CD4-positive, CD25-positive, alpha-beta regulatory T cell (primary cell): ENCODE measurements around the gene EXT2. TPM values are rescaled to one million over a fixed set of nuclear protein-coding genes. Genes with fewer than 3 reads are reported as not detected.

Experiments used
- ATAC-seq, 2 donors: fragments of 150-1000 bp; cut with Tn5 transposase; one replicate each; pipeline ENCODE4 v1.10.0; 2021; ENCODE audit warnings: low read depth in 2 of 2, moderate number of reproducible peaks in 2 of 2, moderate library complexity in 1 of 2
- DNase-seq, 3 donors: peaks; one replicate each; pipeline versions ENCODE4 v3.0.0 to v3.0.0-alpha.2; 2012 to 2022; ENCODE audit warnings: mixed read lengths in 1 of 3
- H3K27ac ChIP-seq: one replicate; pipeline ENCODE4 v1.7.0; 2013; ENCODE audit warnings: mild to moderate bottlenecking, low read length; ENCODE audit not compliant: insufficient read depth, poor library complexity, severe bottlenecking
- H3K27me3 ChIP-seq: one replicate; pipeline ENCODE4 v1.7.0; 2013; ENCODE audit warnings: low read length; ENCODE audit not compliant: control insufficient read depth, insufficient read depth
- H3K36me3 ChIP-seq: one replicate; pipeline ENCODE4 v1.7.0; 2013; ENCODE audit warnings: mild to moderate bottlenecking, low read length, moderate library complexity; ENCODE audit not compliant: control insufficient read depth, insufficient read depth
- H3K4me1 ChIP-seq: 2 replicates; pipeline ENCODE4 v1.7.0; 2013; ENCODE audit warnings: mild to moderate bottlenecking, low read length; ENCODE audit not compliant: insufficient read depth, control insufficient read depth, poor library complexity, severe bottlenecking
- H3K4me3 ChIP-seq: one replicate; pipeline ENCODE4 v1.7.0; 2013; ENCODE audit warnings: low read depth, mild to moderate bottlenecking, low read length, moderate library complexity
- H3K9me3 ChIP-seq, 2 experiments: 1 replicate in 1 of 2; 2 replicates in 1 of 2; pipeline ENCODE4 v1.7.0; 2013; ENCODE audit warnings: low read length in 2 of 2, mild to moderate bottlenecking in 1 of 2, moderate library complexity in 1 of 2; ENCODE audit not compliant: control insufficient read depth in 2 of 2
- H3K27ac Mint-ChIP-seq, 3 donors: one replicate each; pipeline ENCODE4 v1.8.0; 2020 to 2022; ENCODE audit warnings: mild to moderate bottlenecking in 3 of 3, mixed read lengths in 3 of 3, moderate library complexity in 2 of 3
- H3K27me3 Mint-ChIP-seq: one replicate; pipeline ENCODE4 v1.8.0; 2022; ENCODE audit warnings: mild to moderate bottlenecking, mixed read lengths
- H3K36me3 Mint-ChIP-seq: one replicate; pipeline ENCODE4 v1.8.0; 2020; ENCODE audit warnings: mixed read lengths
- H3K4me1 Mint-ChIP-seq, 4 donors: one replicate each; pipeline ENCODE4 v1.8.0; 2020 to 2022; ENCODE audit warnings: mixed read lengths in 4 of 4, mild to moderate bottlenecking in 1 of 4
- H3K4me3 Mint-ChIP-seq, 4 donors: one replicate each; pipeline ENCODE4 v1.8.0; 2020 to 2022; ENCODE audit warnings: mild to moderate bottlenecking in 4 of 4, mixed read lengths in 4 of 4, moderate library complexity in 3 of 4
- H3K9me3 Mint-ChIP-seq, 7 donors: one replicate each; pipeline ENCODE4 v1.8.0; 2020 to 2022; ENCODE audit warnings: mixed read lengths in 7 of 7, mild to moderate bottlenecking in 3 of 7, moderate library complexity in 2 of 7
- polyA plus RNA-seq, 4 donors: library from polyadenylated mRNA; unstranded; fragments of 300-500 nt; fragmentation: Illumina TruSeq; gene quantifications; one replicate each; pipeline ENCODE4 v1.2.3, GENCODE V29; 2021
- total RNA-seq: library from RNA; stranded (reverse); gene quantifications from one replicate; pipeline ENCODE4 v1.2.3, GENCODE V29; 2022

Gene EXT2
- total and polyA plus RNA-seq, 5 donors from 2014 or later = 25.6 to 42.6 (median 41.4) TPM

GRCh38 chr11:44193856-44194255 lies 98.4 kb downstream of the EXT2 start:
- Histone ChIP-seq H3K4me1 (no peaks in the 10 kb centered on the region), H3K36me3 (peaks cover 27% of the 10 kb centered on the region), H3K9me3 (peaks cover 3 to 5% of the 10 kb centered on the region in 2 experiments), H3K27me3 (no peaks in the 10 kb centered on the region), H3K27ac (no peak overlapping the region), H3K4me3 (no peak overlapping the region)
- Mint-ChIP-seq H3K27me3 (no peaks in the 10 kb centered on the region), H3K36me3 (peaks cover 54% of the 10 kb centered on the region), H3K4me3 (no peak overlapping the region), H3K4me1 (peaks cover 11 to 32% (median 24%) of the 10 kb centered on the region in 4 donors), H3K27ac (no peak overlapping the region), H3K9me3 (peaks cover 0 to 6% (median under 1%) of the 10 kb centered on the region in 7 donors)
- no peak for DNase-seq
- ATAC-seq = no peak

- Histone ChIP-seq H3K36me3 (peaks cover 21% of the 10 kb centered on the region), H3K27ac (no peak overlapping the region), H3K4me3 (no peak overlapping the region), H3K9me3 (no peaks in the 10 kb centered on the region), H3K4me1 (no peaks in the 10 kb centered on the region), H3K27me3 (no peaks in the 10 kb centered on the region)
- Mint-ChIP-seq H3K4me1 (peaks cover 0 to 10% (median 3%) of the 10 kb centered on the region in 4 donors), H3K36me3 (peaks cover 71% of the 10 kb centered on the region), H3K27ac (no peak overlapping the region), H3K27me3 (no peaks in the 10 kb centered on the region), H3K9me3 (peaks cover 0 to 2% (median 0%) of the 10 kb centered on the region in 7 donors), H3K4me3 (peak overlapping the region in 1 of 4 donors; percentile 18)
- DNase-seq (no peak), ATAC-seq (no peak)
Measured at GRCh38 chr11:44198146-44198724, 102.8 kb downstream of the EXT2 start.

- Mint-ChIP-seq H3K4me3 (no peak overlapping the region), H3K27ac (no peak overlapping the region), H3K9me3 (peaks cover 0 to 2% (median 0%) of the 10 kb centered on the region in 7 donors), H3K4me1 (peaks cover 0 to 10% (median under 1%) of the 10 kb centered on the region in 4 donors), H3K36me3 (peaks cover 67% of the 10 kb centered on the region), H3K27me3 (no peaks in the 10 kb centered on the region)
- no peak overlapping the region for H3K27ac ChIP-seq
- H3K36me3 ChIP-seq = peaks cover 21% of the 10 kb centered on the region
- no peaks in the 10 kb centered on the region for H3K27me3 ChIP-seq
- no peaks in the 10 kb centered on the region for H3K9me3 ChIP-seq
- DNase-seq (no peak), ATAC-seq (no peak)
- H3K4me1 ChIP-seq = no peaks in the 10 kb centered on the region
- H3K4me3 ChIP-seq = no peak overlapping the region
Measured at GRCh38 chr11:44199298-44199697, 103.8 kb downstream of the EXT2 start.

- Mint-ChIP-seq H3K27ac (no peak overlapping the region), H3K9me3 (peaks cover 0 to 2% (median 0%) of the 10 kb centered on the region in 7 donors), H3K4me1 (peaks cover 0 to 10% (median 0%) of the 10 kb centered on the region in 4 donors), H3K4me3 (no peak overlapping the region), H3K27me3 (no peaks in the 10 kb centered on the region), H3K36me3 (peaks cover 63% of the 10 kb centered on the region)
- DNase-seq = no peak
- Histone ChIP-seq H3K27ac (no peak overlapping the region), H3K9me3 (no peaks in the 10 kb centered on the region), H3K4me1 (no peaks in the 10 kb centered on the region), H3K4me3 (no peak overlapping the region), H3K27me3 (no peaks in the 10 kb centered on the region), H3K36me3 (peaks cover 21% of the 10 kb centered on the region)
- no peak for ATAC-seq
Measured at GRCh38 chr11:44199816-44200215, 104.3 kb downstream of the EXT2 start.

GRCh38 chr11:44203270-44204043 lies 108.0 kb downstream of the EXT2 start:
- Mint-ChIP-seq H3K4me1 (peaks cover 0 to 10% (median 0%) of the 10 kb centered on the region in 4 donors), H3K9me3 (peaks cover 0 to 1% (median 0%) of the 10 kb centered on the region in 7 donors), H3K27me3 (no peaks in the 10 kb centered on the region), H3K36me3 (peaks cover 72% of the 10 kb centered on the region), H3K27ac (no peak overlapping the region), H3K4me3 (no peak overlapping the region)
- no peak overlapping the region for H3K4me3 ChIP-seq
- DNase-seq = no peak
- no peak overlapping the region for H3K27ac ChIP-seq
- no peaks in the 10 kb centered on the region for H3K9me3 ChIP-seq
- ATAC-seq = no peak
- peaks cover 25% of the 10 kb centered on the region for H3K36me3 ChIP-seq
- H3K27me3 ChIP-seq = no peaks in the 10 kb centered on the region
- H3K4me1 ChIP-seq = no peaks in the 10 kb centered on the region

- peaks cover 22% of the 10 kb centered on the region for H3K36me3 ChIP-seq
- no peaks in the 10 kb centered on the region for H3K4me1 ChIP-seq
- Mint-ChIP-seq H3K27ac (no peak overlapping the region), H3K9me3 (peaks cover 0 to 2% (median 0%) of the 10 kb centered on the region in 7 donors), H3K36me3 (peaks cover 71% of the 10 kb centered on the region), H3K27me3 (no peaks in the 10 kb centered on the region), H3K4me1 (peaks cover 0 to 10% (median 0%) of the 10 kb centered on the region in 4 donors), H3K4me3 (no peak overlapping the region)
- H3K27me3 ChIP-seq = no peaks in the 10 kb centered on the region
- no peak for ATAC-seq
- no peaks in the 10 kb centered on the region for H3K9me3 ChIP-seq
- H3K27ac ChIP-seq = no peak overlapping the region
- no peak for DNase-seq
- H3K4me3 ChIP-seq = no peak overlapping the region
Measured at GRCh38 chr11:44205352-44205751, 109.9 kb downstream of the EXT2 start.

GRCh38 chr11:44205836-44206235 lies 110.4 kb downstream of the EXT2 start:
- Histone ChIP-seq H3K4me3 (no peak overlapping the region), H3K27me3 (no peaks in the 10 kb centered on the region), H3K9me3 (no peaks in the 10 kb centered on the region), H3K27ac (no peak overlapping the region), H3K36me3 (peaks cover 22% of the 10 kb centered on the region), H3K4me1 (no peaks in the 10 kb centered on the region)
- Mint-ChIP-seq H3K36me3 (peaks cover 71% of the 10 kb centered on the region), H3K27ac (no peak overlapping the region), H3K9me3 (peaks cover 0 to 2% (median 0%) of the 10 kb centered on the region in 7 donors), H3K4me1 (peaks cover 0 to 10% (median 0%) of the 10 kb centered on the region in 4 donors), H3K4me3 (no peak overlapping the region), H3K27me3 (no peaks in the 10 kb centered on the region)
- ATAC-seq (no peak), DNase-seq (no peak)
